HepG2 (cell line): Measurements from ENCODE around the gene RARG. TPM values are rescaled to one million over a fixed set of nuclear protein-coding genes. Genes with fewer than 3 reads are reported as not detected.

Experiments used
- MED13 ChIP-seq: sonication (generic); formaldehyde crosslinking; IDR thresholded peaks from 2 replicates; pipeline ENCODE4 v1.5.0; 2020; ENCODE audit warnings: missing genetic modification reagents
- NR2F2 ChIP-seq: IDR thresholded peaks from 2 replicates; pipeline ENCODE4 v1.6.1; 2012; ENCODE audit warnings: low read depth, inconsistent platforms, borderline replicate concordance
- PRMT3 ChIP-seq: sonication (generic); formaldehyde crosslinking; IDR thresholded peaks from 2 replicates; pipeline ENCODE4 v1.8.1; 2022; ENCODE audit warnings: low read depth, mild to moderate bottlenecking, moderate library complexity, missing genetic modification reagents, borderline replicate concordance
- PRPF4 ChIP-seq: fragments of 200-400 bp; formaldehyde crosslinking; IDR thresholded peaks from 2 replicates; pipeline ENCODE4 v1.6.1; 2016; ENCODE audit warnings: low read length, low read depth; ENCODE audit not compliant: poor library complexity, severe bottlenecking
- RFXANK ChIP-seq: IDR thresholded peaks from 2 replicates; pipeline ENCODE4 v1.6.1; 2016
- ZFP36 ChIP-seq: fragments of 150-350 bp; IDR thresholded peaks from 2 replicates; pipeline ENCODE4 v1.6.1; 2018; ENCODE audit warnings: borderline replicate concordance, low read length, low read depth; ENCODE audit not compliant: partially characterized antibody
- ZNF3 ChIP-seq: IDR thresholded peaks from 2 replicates; pipeline ENCODE4 v1.7.0; 2017; ENCODE audit warnings: inconsistent platforms
- ZNF326 ChIP-seq: sonication (generic); formaldehyde crosslinking; IDR thresholded peaks from 2 replicates; pipeline ENCODE4 v1.4.0; 2020; ENCODE audit warnings: missing genetic modification reagents, borderline replicate concordance
- ZNF564 ChIP-seq: sonication (generic); formaldehyde crosslinking; IDR thresholded peaks from 2 replicates; pipeline ENCODE4 v1.8.1; 2023; ENCODE audit warnings: mild to moderate bottlenecking, missing genetic modification reagents
- polyA plus RNA-seq, 8 experiments: library from polyadenylated mRNA; depleted of rRNA in 3 of 8; stranded (reverse) in 7 of 8; unstranded in 1 of 8; fragments of >200 nt; fragmentation: Illumina TruSeq in 4 of 8; extraction: Trizol in 4 of 8; gene quantifications; 2 replicates each; pipeline versions ENCODE4 v1.2.1 to v1.2.3, GENCODE V29; 2011 to 2016; ENCODE audit warnings: low read depth in 4 of 8, missing spikeins in 1 of 8, mixed read lengths in 1 of 8; ENCODE audit not compliant: insufficient read depth in 1 of 8
- total RNA-seq, 5 experiments: library from RNA; depleted of rRNA; stranded (reverse); fragments of >200 nt; fragmentation: Illumina TruSeq; extraction: Trizol; gene quantifications; 2 replicates each; pipeline ENCODE4 v1.2.3, GENCODE V29; 2016; ENCODE audit warnings: low read depth in 1 of 5
- TF ChIP-seq, protein P1 (sequence below): sonication (generic); formaldehyde crosslinking; IDR thresholded peaks from 2 replicates; pipeline ENCODE4 v1.4.0; 2020; ENCODE audit warnings: missing genetic modification reagents
- TF ChIP-seq, protein P2 (sequence below): sonication (generic); formaldehyde crosslinking; IDR thresholded peaks from 2 replicates; pipeline ENCODE4 v1.4.0; 2020; ENCODE audit warnings: missing genetic modification reagents, mild to moderate bottlenecking, borderline replicate concordance
- TF ChIP-seq, protein P3 (sequence below): sonication (generic); formaldehyde crosslinking; IDR thresholded peaks from 2 replicates; pipeline ENCODE4 v1.4.0; 2020; ENCODE audit warnings: missing genetic modification reagents
- TF ChIP-seq, protein P4 (sequence below): sonication (generic); formaldehyde crosslinking; IDR thresholded peaks from 2 replicates; pipeline ENCODE4 v1.4.0; 2020; ENCODE audit warnings: mild to moderate bottlenecking, missing genetic modification reagents
- TF ChIP-seq, protein P5 (sequence below), 2 experiments: sonication (generic) in 1 of 2; formaldehyde crosslinking in 1 of 2; IDR thresholded peaks; 2 replicates each; pipeline versions ENCODE4 v1.4.0 to v1.6.1; 2016 to 2020; ENCODE audit warnings: borderline replicate concordance in 1 of 2, low read depth in 1 of 2, mild to moderate bottlenecking in 1 of 2, missing genetic modification reagents in 1 of 2
- TF ChIP-seq, protein P6 (sequence below): sonication (generic); formaldehyde crosslinking; IDR thresholded peaks from 2 replicates; pipeline ENCODE4 v1.4.0; 2020; ENCODE audit warnings: missing genetic modification reagents

Gene RARG
- total and polyA plus RNA-seq, 2 of the 13 experiments (the other 11 are each of a cell fraction or from before 2014, with no cell fraction given), result 0.77 to 1.5 TPM

DNA sequence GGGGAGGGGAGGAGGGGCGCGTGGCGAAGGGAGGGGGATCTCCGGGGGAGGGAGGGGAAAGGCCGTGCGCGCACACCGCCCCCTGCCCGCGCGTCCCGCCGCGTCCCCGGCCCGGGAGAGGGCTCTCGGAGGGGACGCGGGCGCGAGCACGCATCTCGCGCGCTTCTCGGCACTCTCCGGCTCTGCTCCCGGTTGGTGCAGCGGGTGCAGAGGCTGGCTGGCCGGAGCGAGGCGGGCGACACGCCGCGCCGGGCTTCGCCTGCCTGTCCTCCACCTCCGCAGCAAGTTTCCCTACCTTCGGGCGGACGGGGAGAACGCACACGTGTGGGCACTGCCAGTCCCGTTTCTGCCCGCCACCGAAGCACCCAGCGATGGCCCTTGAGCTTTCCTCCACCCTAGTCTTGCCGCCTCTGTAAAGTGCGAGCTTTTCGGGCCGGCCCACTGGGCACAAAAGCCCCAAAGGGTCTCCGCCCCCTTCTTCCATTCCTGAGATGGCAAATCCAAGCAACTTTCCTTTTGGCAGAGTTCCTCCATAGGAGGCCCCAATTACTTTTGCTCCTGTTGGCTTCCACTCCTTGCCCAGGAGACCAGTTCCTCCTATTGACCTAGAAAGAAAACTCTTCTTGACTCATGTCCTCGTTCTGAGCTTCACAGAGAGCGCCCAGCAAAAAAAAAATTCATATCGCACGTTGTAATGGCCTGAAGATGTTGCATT, 50.9 kb downstream of the RARG start (continued):
- TF ChIP-seq, protein P1, sequence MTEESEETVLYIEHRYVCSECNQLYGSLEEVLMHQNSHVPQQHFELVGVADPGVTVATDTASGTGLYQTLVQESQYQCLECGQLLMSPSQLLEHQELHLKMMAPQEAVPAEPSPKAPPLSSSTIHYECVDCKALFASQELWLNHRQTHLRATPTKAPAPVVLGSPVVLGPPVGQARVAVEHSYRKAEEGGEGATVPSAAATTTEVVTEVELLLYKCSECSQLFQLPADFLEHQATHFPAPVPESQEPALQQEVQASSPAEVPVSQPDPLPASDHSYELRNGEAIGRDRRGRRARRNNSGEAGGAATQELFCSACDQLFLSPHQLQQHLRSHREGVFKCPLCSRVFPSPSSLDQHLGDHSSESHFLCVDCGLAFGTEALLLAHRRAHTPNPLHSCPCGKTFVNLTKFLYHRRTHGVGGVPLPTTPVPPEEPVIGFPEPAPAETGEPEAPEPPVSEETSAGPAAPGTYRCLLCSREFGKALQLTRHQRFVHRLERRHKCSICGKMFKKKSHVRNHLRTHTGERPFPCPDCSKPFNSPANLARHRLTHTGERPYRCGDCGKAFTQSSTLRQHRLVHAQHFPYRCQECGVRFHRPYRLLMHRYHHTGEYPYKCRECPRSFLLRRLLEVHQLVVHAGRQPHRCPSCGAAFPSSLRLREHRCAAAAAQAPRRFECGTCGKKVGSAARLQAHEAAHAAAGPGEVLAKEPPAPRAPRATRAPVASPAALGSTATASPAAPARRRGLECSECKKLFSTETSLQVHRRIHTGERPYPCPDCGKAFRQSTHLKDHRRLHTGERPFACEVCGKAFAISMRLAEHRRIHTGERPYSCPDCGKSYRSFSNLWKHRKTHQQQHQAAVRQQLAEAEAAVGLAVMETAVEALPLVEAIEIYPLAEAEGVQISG, result no peak
- no peak for TF ChIP-seq RFXANK (CRISPR knock-in tag)
- TF ChIP-seq, protein P2, sequence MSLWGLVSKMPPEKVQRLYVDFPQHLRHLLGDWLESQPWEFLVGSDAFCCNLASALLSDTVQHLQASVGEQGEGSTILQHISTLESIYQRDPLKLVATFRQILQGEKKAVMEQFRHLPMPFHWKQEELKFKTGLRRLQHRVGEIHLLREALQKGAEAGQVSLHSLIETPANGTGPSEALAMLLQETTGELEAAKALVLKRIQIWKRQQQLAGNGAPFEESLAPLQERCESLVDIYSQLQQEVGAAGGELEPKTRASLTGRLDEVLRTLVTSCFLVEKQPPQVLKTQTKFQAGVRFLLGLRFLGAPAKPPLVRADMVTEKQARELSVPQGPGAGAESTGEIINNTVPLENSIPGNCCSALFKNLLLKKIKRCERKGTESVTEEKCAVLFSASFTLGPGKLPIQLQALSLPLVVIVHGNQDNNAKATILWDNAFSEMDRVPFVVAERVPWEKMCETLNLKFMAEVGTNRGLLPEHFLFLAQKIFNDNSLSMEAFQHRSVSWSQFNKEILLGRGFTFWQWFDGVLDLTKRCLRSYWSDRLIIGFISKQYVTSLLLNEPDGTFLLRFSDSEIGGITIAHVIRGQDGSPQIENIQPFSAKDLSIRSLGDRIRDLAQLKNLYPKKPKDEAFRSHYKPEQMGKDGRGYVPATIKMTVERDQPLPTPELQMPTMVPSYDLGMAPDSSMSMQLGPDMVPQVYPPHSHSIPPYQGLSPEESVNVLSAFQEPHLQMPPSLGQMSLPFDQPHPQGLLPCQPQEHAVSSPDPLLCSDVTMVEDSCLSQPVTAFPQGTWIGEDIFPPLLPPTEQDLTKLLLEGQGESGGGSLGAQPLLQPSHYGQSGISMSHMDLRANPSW (CRISPR knock-in tag), result no peak
- TF ChIP-seq, protein P3, sequence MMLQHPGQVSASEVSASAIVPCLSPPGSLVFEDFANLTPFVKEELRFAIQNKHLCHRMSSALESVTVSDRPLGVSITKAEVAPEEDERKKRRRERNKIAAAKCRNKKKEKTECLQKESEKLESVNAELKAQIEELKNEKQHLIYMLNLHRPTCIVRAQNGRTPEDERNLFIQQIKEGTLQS (CRISPR knock-in tag), result no peak
- no peak for TF ChIP-seq ZFP36
- TF ChIP-seq NR2F2, result no peak
- no peak for TF ChIP-seq ZNF564 (CRISPR knock-in tag)
- TF ChIP-seq PRPF4, result no peak
- TF ChIP-seq ZNF3 (CRISPR knock-in tag), result no peak
- TF ChIP-seq PRMT3 (CRISPR knock-in tag), result no peak
- TF ChIP-seq, protein P4, sequence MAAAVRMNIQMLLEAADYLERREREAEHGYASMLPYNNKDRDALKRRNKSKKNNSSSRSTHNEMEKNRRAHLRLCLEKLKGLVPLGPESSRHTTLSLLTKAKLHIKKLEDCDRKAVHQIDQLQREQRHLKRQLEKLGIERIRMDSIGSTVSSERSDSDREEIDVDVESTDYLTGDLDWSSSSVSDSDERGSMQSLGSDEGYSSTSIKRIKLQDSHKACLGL (CRISPR knock-in tag), result 0 out of 2 replicates have a peak, but pooled peaks have one; percentile 50
- TF ChIP-seq, protein P5, sequence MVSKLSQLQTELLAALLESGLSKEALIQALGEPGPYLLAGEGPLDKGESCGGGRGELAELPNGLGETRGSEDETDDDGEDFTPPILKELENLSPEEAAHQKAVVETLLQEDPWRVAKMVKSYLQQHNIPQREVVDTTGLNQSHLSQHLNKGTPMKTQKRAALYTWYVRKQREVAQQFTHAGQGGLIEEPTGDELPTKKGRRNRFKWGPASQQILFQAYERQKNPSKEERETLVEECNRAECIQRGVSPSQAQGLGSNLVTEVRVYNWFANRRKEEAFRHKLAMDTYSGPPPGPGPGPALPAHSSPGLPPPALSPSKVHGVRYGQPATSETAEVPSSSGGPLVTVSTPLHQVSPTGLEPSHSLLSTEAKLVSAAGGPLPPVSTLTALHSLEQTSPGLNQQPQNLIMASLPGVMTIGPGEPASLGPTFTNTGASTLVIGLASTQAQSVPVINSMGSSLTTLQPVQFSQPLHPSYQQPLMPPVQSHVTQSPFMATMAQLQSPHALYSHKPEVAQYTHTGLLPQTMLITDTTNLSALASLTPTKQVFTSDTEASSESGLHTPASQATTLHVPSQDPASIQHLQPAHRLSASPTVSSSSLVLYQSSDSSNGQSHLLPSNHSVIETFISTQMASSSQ (IDR thresholded peaks at IDR 0.05; ENCODE audit: low read depth), result no peak
- TF ChIP-seq, protein P5 (CRISPR knock-in tag; IDR thresholded peaks at IDR 0.05; ENCODE audit: borderline replicate concordance), result no peak
- TF ChIP-seq MED13 (CRISPR knock-in tag), result 0 out of 2 replicates have a peak, but pooled peaks have one; percentile 14
- TF ChIP-seq, protein P6, sequence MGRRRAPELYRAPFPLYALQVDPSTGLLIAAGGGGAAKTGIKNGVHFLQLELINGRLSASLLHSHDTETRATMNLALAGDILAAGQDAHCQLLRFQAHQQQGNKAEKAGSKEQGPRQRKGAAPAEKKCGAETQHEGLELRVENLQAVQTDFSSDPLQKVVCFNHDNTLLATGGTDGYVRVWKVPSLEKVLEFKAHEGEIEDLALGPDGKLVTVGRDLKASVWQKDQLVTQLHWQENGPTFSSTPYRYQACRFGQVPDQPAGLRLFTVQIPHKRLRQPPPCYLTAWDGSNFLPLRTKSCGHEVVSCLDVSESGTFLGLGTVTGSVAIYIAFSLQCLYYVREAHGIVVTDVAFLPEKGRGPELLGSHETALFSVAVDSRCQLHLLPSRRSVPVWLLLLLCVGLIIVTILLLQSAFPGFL, result no peak
- no peak for TF ChIP-seq ZNF326 (CRISPR knock-in tag)
